ENCODE data around the gene SNAP47.

The SNAP47 gene

GRCh38 chr1:227781314-227781930 is 46.2 kb downstream of the SNAP47 start:
- no peak for TF ChIP-seq POLR2AphosphoS5 (IDR thresholded peaks at IDR 0.05; ENCODE audit: low read depth)
- no peak for TF ChIP-seq REST (IDR thresholded peaks at IDR 0.05; ENCODE audit: insufficient replicate concordance, low read depth)
- no peak for TF ChIP-seq GABPA (IDR thresholded peaks at IDR 0.05; ENCODE audit: low read depth)
- no peak for TF ChIP-seq SPI1 (IDR thresholded peaks at IDR 0.05; ENCODE audit: borderline replicate concordance, low read depth)
- TF ChIP-seq CTCF (IDR thresholded peaks at IDR 0.05; ENCODE audit: insufficient read depth, low read length), result no peak
- DNase-seq (ENCODE audit: low read depth in 1 of 2, low spot score in 1 of 2), result no peak
- H3K27ac ChIP-seq (replicated peaks), result no peak overlapping the region
- H3K27me3 ChIP-seq (ENCODE audit: insufficient read depth, poor library complexity, severe bottlenecking), result peaks cover 1% of the 10 kb centered on the region
- no peak overlapping the region for H3K4me3 ChIP-seq (replicated peaks; ENCODE audit: insufficient read depth, low read length)

- no peak overlapping the region for H3K27ac ChIP-seq (replicated peaks)
- DNase-seq (ENCODE audit: low read depth in 1 of 2, low spot score in 1 of 2), result no peak
- H3K4me3 ChIP-seq (replicated peaks; ENCODE audit: insufficient read depth, low read length), result no peak overlapping the region
- H3K27me3 ChIP-seq (ENCODE audit: insufficient read depth, poor library complexity, severe bottlenecking), result peaks cover 10% of the 10 kb centered on the region
- TF ChIP-seq GABPA (IDR thresholded peaks at IDR 0.05; ENCODE audit: low read depth) (no peak), REST (IDR thresholded peaks at IDR 0.05; ENCODE audit: insufficient replicate concordance, low read depth) (no peak), CTCF (IDR thresholded peaks at IDR 0.05; ENCODE audit: insufficient read depth, low read length) (no peak), POLR2AphosphoS5 (IDR thresholded peaks at IDR 0.05; ENCODE audit: low read depth) (no peak), SPI1 (IDR thresholded peaks at IDR 0.05; ENCODE audit: borderline replicate concordance, low read depth) (no peak)
Observed at GRCh38 chr1:227782226-227782625, 47.0 kb downstream of the SNAP47 start.

- no peak for DNase-seq (ENCODE audit: low read depth in 1 of 2, low spot score in 1 of 2)
- TF ChIP-seq POLR2AphosphoS5 (IDR thresholded peaks at IDR 0.05; ENCODE audit: low read depth) (no peak), GABPA (IDR thresholded peaks at IDR 0.05; ENCODE audit: low read depth) (no peak), SPI1 (IDR thresholded peaks at IDR 0.05; ENCODE audit: borderline replicate concordance, low read depth) (no peak), REST (IDR thresholded peaks at IDR 0.05; ENCODE audit: insufficient replicate concordance, low read depth) (no peak), CTCF (IDR thresholded peaks at IDR 0.05; ENCODE audit: insufficient read depth, low read length) (no peak)
Observed at GRCh38 chr1:227785094-227785804, 50.0 kb downstream of the SNAP47 start.

More at GRCh38 chr1:227785094-227785804, 50.0 kb downstream of the SNAP47 start:
- H3K27me3 ChIP-seq (ENCODE audit: insufficient read depth, poor library complexity, severe bottlenecking), result peaks cover 23% of the 10 kb centered on the region
- H3K27ac ChIP-seq (replicated peaks), result no peak overlapping the region
- H3K4me3 ChIP-seq (replicated peaks; ENCODE audit: insufficient read depth, low read length), result no peak overlapping the region

All from HL-60 (cell line).